H1 (cell line): Measurements from ENCODE around the gene ZNF614. TPM values are rescaled to one million over a fixed set of nuclear protein-coding genes. Genes with fewer than 3 reads are reported as not detected.

ENCODE experiments used
- BCL11A ChIP-seq, 2 experiments: IDR thresholded peaks; one replicate each; pipeline ENCODE4 v1.6.1; 2011; ENCODE audit warnings: low read depth in 2 of 2, low read length in 2 of 2, mild to moderate bottlenecking in 2 of 2
- JUND ChIP-seq: IDR thresholded peaks from 2 replicates; pipeline ENCODE4 v1.6.1; 2011; ENCODE audit warnings: mild to moderate bottlenecking, improper control_type of control experiment, low read length
- KDM5A ChIP-seq: fragments of 200-600 bp; IDR thresholded peaks from 2 replicates; pipeline ENCODE4 v1.7.1; 2012; ENCODE audit warnings: mild to moderate bottlenecking, low read length, inconsistent platforms, mixed read lengths
- SIRT6 ChIP-seq: IDR thresholded peaks from one replicate; pipeline ENCODE4 v1.7.1; 2012; ENCODE audit warnings: low read length, inconsistent platforms
- SP2 ChIP-seq: IDR thresholded peaks from 2 replicates; pipeline ENCODE4 v1.6.1; 2012; ENCODE audit warnings: mild to moderate bottlenecking, low read length, inconsistent platforms
- SUZ12 ChIP-seq: fragments of 200-600 bp; sonication (generic); IDR thresholded peaks from 2 replicates; pipeline ENCODE4 v1.6.1; 2012; ENCODE audit warnings: mild to moderate bottlenecking, inconsistent platforms, low read length, moderate library complexity, mixed read lengths
- USF2 ChIP-seq: IDR thresholded peaks from 2 replicates; pipeline ENCODE4 v1.6.1; 2011; ENCODE audit warnings: low read length, improper control_type of control experiment
- polyA plus RNA-seq, 7 experiments: library from polyadenylated mRNA; depleted of rRNA in 3 of 7; stranded (reverse) in 5 of 7; unstranded in 2 of 7; fragments of >200 nt in 5 of 7; fragments of 200-250 nt in 2 of 7; gene quantifications; 1 replicate in 5 of 7; 2 replicates in 1 of 7; 4 replicates in 1 of 7; pipeline versions ENCODE4 v1.2.1 to v1.2.3, GENCODE V29; 2011 to 2013; ENCODE audit warnings: missing spikeins in 2 of 7, mixed read lengths in 2 of 7
- total RNA-seq: library from RNA; stranded (reverse); fragmentation: NEBNext Ultra II Directional; extraction: Animal tissue kit (Norgen Biotek cat#: 25700); gene quantifications from 2 replicates; pipeline ENCODE4 v1.2.1, GENCODE V29; 2021

ZNF614 gene
- total and polyA plus RNA-seq, 2 of the 8 experiments (the other 6 are each of a cell fraction or from before 2014, with no cell fraction given) = 4.7 to 18.7 TPM

DNA sequence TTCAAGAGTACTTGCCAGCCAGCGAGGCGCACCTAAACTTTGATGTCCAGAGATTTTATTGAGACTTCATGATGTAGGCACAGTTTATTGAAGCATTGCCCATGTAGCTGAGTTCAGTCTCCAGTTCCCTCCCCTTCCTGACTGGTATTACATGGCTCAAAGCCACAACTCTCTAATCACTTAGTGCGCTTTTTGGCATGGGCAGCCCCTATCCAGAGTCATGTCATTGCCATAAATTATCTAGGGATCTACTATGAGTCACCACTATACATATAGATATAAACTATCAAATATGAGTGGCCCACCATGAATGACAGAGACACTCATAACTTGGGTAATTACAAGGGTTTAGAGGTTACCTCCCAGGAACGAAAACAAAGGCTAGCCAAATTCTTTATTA is 7.7 kb downstream of the ZNF614 start (continued):
- TF ChIP-seq BCL11A (IDR thresholded peaks at IDR 0.05; ENCODE audit: low read depth in 2 of 2, low read length in 2 of 2) (no peak), SP2 (no peak), KDM5A (no peak), SIRT6 (no peak), JUND (no peak), USF2 (no peak), SUZ12 (no peak)
